Measurements from ENCODE around the gene HCFC2.
"Not testable (repeated sequence)": the region's sequence is repeated elsewhere in the genome, so short reads cannot be mapped to it uniquely, and the experiment has no call there.

- TF ChIP-seq TAF1 (conservative IDR thresholded peaks at IDR 0.05); CTCF (IDR thresholded peaks at IDR 0.05; ENCODE audit: low read depth, low read length, missing input control); SP1 (IDR thresholded peaks at IDR 0.05); YY1 (IDR thresholded peaks at IDR 0.05); MAX (IDR thresholded peaks at IDR 0.05); REST (IDR thresholded peaks at IDR 0.05): not testable (repeated sequence)
- TF ChIP-seq, protein P1, sequence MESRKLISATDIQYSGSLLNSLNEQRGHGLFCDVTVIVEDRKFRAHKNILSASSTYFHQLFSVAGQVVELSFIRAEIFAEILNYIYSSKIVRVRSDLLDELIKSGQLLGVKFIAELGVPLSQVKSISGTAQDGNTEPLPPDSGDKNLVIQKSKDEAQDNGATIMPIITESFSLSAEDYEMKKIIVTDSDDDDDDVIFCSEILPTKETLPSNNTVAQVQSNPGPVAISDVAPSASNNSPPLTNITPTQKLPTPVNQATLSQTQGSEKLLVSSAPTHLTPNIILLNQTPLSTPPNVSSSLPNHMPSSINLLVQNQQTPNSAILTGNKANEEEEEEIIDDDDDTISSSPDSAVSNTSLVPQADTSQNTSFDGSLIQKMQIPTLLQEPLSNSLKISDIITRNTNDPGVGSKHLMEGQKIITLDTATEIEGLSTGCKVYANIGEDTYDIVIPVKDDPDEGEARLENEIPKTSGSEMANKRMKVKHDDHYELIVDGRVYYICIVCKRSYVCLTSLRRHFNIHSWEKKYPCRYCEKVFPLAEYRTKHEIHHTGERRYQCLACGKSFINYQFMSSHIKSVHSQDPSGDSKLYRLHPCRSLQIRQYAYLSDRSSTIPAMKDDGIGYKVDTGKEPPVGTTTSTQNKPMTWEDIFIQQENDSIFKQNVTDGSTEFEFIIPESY (IDR thresholded peaks at IDR 0.05), result not testable (repeated sequence)
These were observed 28.2 kb upstream of the HCFC2 start for GRCh38 chr12:104036143-104036542.

Measured in liver (tissue), 3 donors.